GM21737 (cell line): ENCODE measurements around the gene HELT.
"Not testable (repeated sequence)": the region's sequence is repeated elsewhere in the genome, so short reads cannot be mapped to it uniquely, and the experiment has no call there.

Experiments
- ATAC-seq: cut with Tn5 transposase; IDR thresholded peaks from one replicate; pipeline ENCODE4 v1.9.1; 2021; ENCODE audit warnings: mild to moderate bottlenecking, moderate library complexity; ENCODE audit not compliant: unreplicated experiment

Gene HELT

GRCh38 chr4:185035284-185035683 lies 17.0 kb downstream of the HELT start:
- ATAC-seq = no peak

- ATAC-seq = no peak
Measured at GRCh38 chr4:185036019-185036418, 17.7 kb downstream of the HELT start.

GRCh38 chr4:185036842-185037241 lies 18.6 kb downstream of the HELT start:
- ATAC-seq = no peak

- peak; percentile 74 for ATAC-seq
Measured at GRCh38 chr4:185039508-185040273, 21.4 kb downstream of the HELT start.

GRCh38 chr4:185040523-185040922 lies 22.2 kb downstream of the HELT start:
- no peak for ATAC-seq

GRCh38 chr4:185050286-185050685 lies 32.0 kb downstream of the HELT start:
- ATAC-seq = not testable (repeated sequence)

GRCh38 chr4:185051283-185051682 lies 33.0 kb downstream of the HELT start:
- ATAC-seq = not testable (repeated sequence)

- ATAC-seq = no peak
Measured at GRCh38 chr4:185053746-185054145, 35.5 kb downstream of the HELT start.

GRCh38 chr4:185054272-185054671 lies 36.0 kb downstream of the HELT start:
- no peak for ATAC-seq

GRCh38 chr4:185054886-185055285 lies 36.6 kb downstream of the HELT start:
- no peak for ATAC-seq

- ATAC-seq = no peak
Measured at GRCh38 chr4:185061610-185062009, 43.3 kb downstream of the HELT start.

- ATAC-seq = no peak
Measured at GRCh38 chr4:185062606-185063005, 44.3 kb downstream of the HELT start.

- ATAC-seq = no peak
Measured at GRCh38 chr4:185066179-185066578, 47.9 kb downstream of the HELT start.

GRCh38 chr4:185068837-185069236 lies 50.5 kb downstream of the HELT start:
- ATAC-seq = no peak
